ENCODE data around the gene PLA2G15. TPM values are rescaled to one million over a fixed set of nuclear protein-coding genes. Genes with fewer than 3 reads are reported as not detected.

PLA2G15 gene
- total and polyA plus RNA-seq, 2 donors (not counting 1 experiment from before 2014, with no cell fraction given) = 6.1 to 12.5 TPM

DNA sequence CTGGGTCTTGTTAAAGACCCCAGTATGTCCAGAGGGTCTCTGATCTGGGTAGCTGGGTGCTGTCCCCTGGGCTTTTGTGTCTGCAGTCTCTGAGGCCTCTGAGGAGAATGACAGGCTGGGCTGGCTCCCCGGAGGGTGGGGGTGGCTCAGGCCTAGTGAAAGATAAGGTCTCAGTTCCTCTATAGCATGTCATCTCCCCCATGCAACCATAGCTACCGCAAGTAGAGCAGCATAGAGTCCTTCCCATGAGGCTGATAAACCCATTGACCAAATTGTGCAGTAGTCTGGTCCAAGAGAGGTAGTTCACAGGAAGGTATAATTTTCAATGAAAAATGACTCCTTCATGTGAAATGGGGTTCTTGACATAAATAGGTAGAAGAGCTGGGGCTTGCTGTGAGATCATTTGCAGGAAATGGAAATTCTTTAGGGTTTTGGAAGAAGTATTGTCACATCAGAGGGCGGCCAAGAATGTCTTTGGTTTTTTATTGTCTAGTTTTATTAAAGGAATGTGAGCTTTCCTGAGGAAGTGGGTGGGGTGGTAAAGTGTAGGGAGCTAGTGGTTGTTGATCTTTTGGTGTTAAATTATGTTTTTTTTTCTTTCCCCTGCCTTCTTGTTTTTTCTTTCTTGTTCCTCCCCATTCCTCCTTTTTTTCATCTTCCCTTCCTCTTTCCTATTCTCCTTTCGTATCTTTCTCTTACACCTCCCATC is 44.6 kb downstream of the PLA2G15 start:
- ChIA-PET POLR2A (interaction anchor here (0.7 to 1.8 kb wide), 4 partner anchors 9 to 32 kb away, joined by 3 to 11 read pairs (median 4); partner anchors contain the start of genes PRMT7, SLC7A6 and SLC7A6OS), CTCF (interaction anchor here (1.2 to 10.2 kb wide), 7 partner anchors 10 to 39 kb away, joined by 3 to 289 read pairs (median 7); partner anchors contain the start of genes PRMT7, SLC7A6 and SLC7A6OS)
- Histone ChIP-seq H3K27ac (ENCODE audit: low read length in 2 of 2) (peak overlapping the region; percentile 62 to 92), H3K27me3 (replicated peaks in 1 of 4; ENCODE audit: control extremely low read depth in 1 of 4, control insufficient read depth in 3 of 4, insufficient read depth in 4 of 4, low read length in 3 of 4) (no peaks in the 10 kb centered on the region), H3K9me3 (ENCODE audit: control extremely low read depth in 1 of 3, control insufficient read depth in 2 of 3, insufficient read depth in 1 of 3, low read length in 2 of 3) (no peaks in the 10 kb centered on the region), H3K4me2 (replicated peaks; ENCODE audit: low read depth, low read length, poor library complexity, severe bottlenecking) (peak overlapping the region; percentile 51), H3K4me3 (ENCODE audit: control extremely low read depth in 1 of 5, extremely low read depth in 1 of 5, insufficient read depth in 1 of 5, low read depth in 2 of 5, low read length in 4 of 5) (peak overlapping the region in 1 of 5 experiments; percentile 4), H2AFZ (ENCODE audit: insufficient read depth, low read depth, low read length, poor library complexity, severe bottlenecking) (no peak overlapping the region), H3K79me2 (ENCODE audit: control insufficient read depth, insufficient read depth, low read length) (peaks cover 85% of the 10 kb centered on the region), H3K36me3 (replicated peaks in 1 of 2; ENCODE audit: control extremely low read depth in 1 of 2, control insufficient read depth in 1 of 2, extremely low read depth in 1 of 2, insufficient read depth in 2 of 2, low read length in 1 of 2) (peaks cover 2 to 51% of the 10 kb centered on the region in 2 experiments), H3K4me1 (ENCODE audit: control insufficient read depth in 2 of 2, insufficient read depth in 2 of 2, low read length in 2 of 2) (peaks cover 55 to 75% of the 10 kb centered on the region in 2 donors), H3K9ac (ENCODE audit: low read length) (peak overlapping the region; percentile 38), H4K20me1 (ENCODE audit: control insufficient read depth, insufficient read depth, low read length, poor library complexity, severe bottlenecking) (no peaks in the 10 kb centered on the region)
- ATAC-seq (ENCODE audit: low read depth) (peak; percentile 83), DNase-seq (peak; percentile 83)
- TF ChIP-seq, protein P1, sequence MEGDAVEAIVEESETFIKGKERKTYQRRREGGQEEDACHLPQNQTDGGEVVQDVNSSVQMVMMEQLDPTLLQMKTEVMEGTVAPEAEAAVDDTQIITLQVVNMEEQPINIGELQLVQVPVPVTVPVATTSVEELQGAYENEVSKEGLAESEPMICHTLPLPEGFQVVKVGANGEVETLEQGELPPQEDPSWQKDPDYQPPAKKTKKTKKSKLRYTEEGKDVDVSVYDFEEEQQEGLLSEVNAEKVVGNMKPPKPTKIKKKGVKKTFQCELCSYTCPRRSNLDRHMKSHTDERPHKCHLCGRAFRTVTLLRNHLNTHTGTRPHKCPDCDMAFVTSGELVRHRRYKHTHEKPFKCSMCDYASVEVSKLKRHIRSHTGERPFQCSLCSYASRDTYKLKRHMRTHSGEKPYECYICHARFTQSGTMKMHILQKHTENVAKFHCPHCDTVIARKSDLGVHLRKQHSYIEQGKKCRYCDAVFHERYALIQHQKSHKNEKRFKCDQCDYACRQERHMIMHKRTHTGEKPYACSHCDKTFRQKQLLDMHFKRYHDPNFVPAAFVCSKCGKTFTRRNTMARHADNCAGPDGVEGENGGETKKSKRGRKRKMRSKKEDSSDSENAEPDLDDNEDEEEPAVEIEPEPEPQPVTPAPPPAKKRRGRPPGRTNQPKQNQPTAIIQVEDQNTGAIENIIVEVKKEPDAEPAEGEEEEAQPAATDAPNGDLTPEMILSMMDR (IDR thresholded peaks at IDR 0.05) = no peak
- no peak for TF ChIP-seq EZH2 (IDR thresholded peaks at IDR 0.05; ENCODE audit: borderline replicate concordance, insufficient read depth, low read depth, low read length, poor library complexity, severe bottlenecking)
- no peaks in the 10 kb centered on the region for H3K27me3 Mint-ChIP-seq
- H3K27ac Mint-ChIP-seq = peak overlapping the region; percentile 93
- intact Hi-C loops (cut with micrococcal nuclease) = loop anchor here (1.0 to 5.0 kb wide), 6 partner anchors 14 to 291 kb away; partner anchors contain the start of genes DPEP2, PLA2G15, SLC7A6 and SLC7A6OS
- WGBS (ENCODE audit: insufficient coverage) = 46% methylated on average over 2 of the region's 4 CpGs
- H3K4me1 Mint-ChIP-seq = peaks cover 61% of the 10 kb centered on the region
- H3K9me3 Mint-ChIP-seq (ENCODE audit: insufficient read depth) = no peaks in the 10 kb centered on the region
- peak overlapping the region; percentile 58 for H3K4me3 Mint-ChIP-seq

DNA sequence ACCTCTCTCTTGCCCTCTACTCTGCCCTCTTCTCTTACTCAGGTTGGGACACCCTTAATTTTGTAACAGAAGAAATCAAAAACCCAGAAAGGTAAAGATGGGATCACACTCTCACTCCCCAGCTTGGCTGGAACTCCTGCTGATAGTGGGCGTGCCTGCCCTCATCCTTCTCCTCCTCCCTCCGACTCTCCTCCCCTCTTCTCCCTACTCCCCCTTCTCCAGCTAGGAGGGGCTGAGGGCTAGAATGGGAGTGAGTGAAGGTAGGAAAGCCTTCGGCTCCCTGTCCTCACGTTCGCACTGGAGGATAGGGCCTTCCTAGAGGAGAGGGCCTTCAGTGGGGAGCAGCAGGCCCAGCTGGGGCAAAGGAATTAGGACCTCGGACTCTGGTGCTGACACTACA is 45.3 kb downstream of the PLA2G15 start:
- WGBS (ENCODE audit: insufficient coverage) = 100% methylated on average over 4 of the region's 6 CpGs
- peaks cover 2 to 58% of the 10 kb centered on the region in 2 experiments for H3K36me3 ChIP-seq (replicated peaks in 1 of 2; ENCODE audit: control extremely low read depth in 1 of 2, control insufficient read depth in 1 of 2, extremely low read depth in 1 of 2, insufficient read depth in 2 of 2, low read length in 1 of 2)

More for the DNA sequence above, 45.3 kb downstream of the PLA2G15 start:
- peak overlapping the region; percentile 51 for H3K4me2 ChIP-seq (replicated peaks; ENCODE audit: low read depth, low read length, poor library complexity, severe bottlenecking)
- Mint-ChIP-seq H3K4me3 (no peak overlapping the region), H3K4me1 (peaks cover 55% of the 10 kb centered on the region), H3K9me3 (ENCODE audit: insufficient read depth) (no peaks in the 10 kb centered on the region), H3K27me3 (no peaks in the 10 kb centered on the region), H3K27ac (peak overlapping the region; percentile 93)
- DNase-seq = no peak
- CTCF ChIA-PET = interaction anchor here (1.1 to 10.2 kb wide), 6 partner anchors 9 to 38 kb away, joined by 3 to 289 read pairs (median 6); partner anchors contain the start of gene SLC7A6
- H3K4me1 ChIP-seq (ENCODE audit: control insufficient read depth in 2 of 2, insufficient read depth in 2 of 2, low read length in 2 of 2) = peaks cover 50 to 68% of the 10 kb centered on the region in 2 donors
- peak overlapping the region; percentile 62 to 92 for H3K27ac ChIP-seq (ENCODE audit: low read length in 2 of 2)
- POLR2A ChIA-PET = interaction anchor here (1.1 to 1.8 kb wide), 2 partner anchors 26 to 33 kb away, joined by 4 to 11 read pairs; partner anchors contain the start of gene SLC7A6
- no peaks in the 10 kb centered on the region for H4K20me1 ChIP-seq (ENCODE audit: control insufficient read depth, insufficient read depth, low read length, poor library complexity, severe bottlenecking)
- no peak overlapping the region for H3K4me3 ChIP-seq (ENCODE audit: control extremely low read depth in 1 of 5, extremely low read depth in 1 of 5, insufficient read depth in 1 of 5, low read depth in 2 of 5, low read length in 4 of 5)
- H3K79me2 ChIP-seq (ENCODE audit: control insufficient read depth, insufficient read depth, low read length) = peaks cover 85% of the 10 kb centered on the region
- H3K9me3 ChIP-seq (ENCODE audit: control extremely low read depth in 1 of 3, control insufficient read depth in 2 of 3, insufficient read depth in 1 of 3, low read length in 2 of 3) = no peaks in the 10 kb centered on the region
- intact Hi-C loops (cut with micrococcal nuclease) = no loop called here
- ATAC-seq (ENCODE audit: low read depth) = no peak
- H3K27me3 ChIP-seq (replicated peaks in 1 of 4; ENCODE audit: control extremely low read depth in 1 of 4, control insufficient read depth in 3 of 4, insufficient read depth in 4 of 4, low read length in 3 of 4) = no peaks in the 10 kb centered on the region
- TF ChIP-seq, protein P1 (IDR thresholded peaks at IDR 0.05) = no peak
- TF ChIP-seq EZH2 (IDR thresholded peaks at IDR 0.05; ENCODE audit: borderline replicate concordance, insufficient read depth, low read depth, low read length, poor library complexity, severe bottlenecking) = no peak
- no peak overlapping the region for H2AFZ ChIP-seq (ENCODE audit: insufficient read depth, low read depth, low read length, poor library complexity, severe bottlenecking)
- no peak overlapping the region for H3K9ac ChIP-seq (ENCODE audit: low read length)

All from B cell (primary cell).